ENCODE measurements around the gene SULT1C4. TPM values are rescaled to one million over a fixed set of nuclear protein-coding genes. Genes with fewer than 3 reads are reported as not detected.

SULT1C4 gene
- total RNA-seq, 1 experiment from 2014 or later, result not detected

GRCh38 chr2:108417254-108417653 is 39.5 kb downstream of the SULT1C4 start:
- peak; percentile 62 for TF ChIP-seq CTCF (IDR thresholded peaks at IDR 0.05)
- no peak for TF ChIP-seq TCF7L2 (IDR thresholded peaks at IDR 0.05; ENCODE audit: low read depth, low read length)
- no TSS peak for BruUV-seq (replicated peaks)
- H3K27ac ChIP-seq (ENCODE audit: low read length), result no peak overlapping the region
- H3K9me3 ChIP-seq (ENCODE audit: control insufficient read depth, insufficient read depth, low read depth, low read length), result no peaks in the 10 kb centered on the region
- ChIA-PET CTCF (no interaction called here), POLR2A (no interaction called here)
- no peaks in the 10 kb centered on the region for H3K27me3 ChIP-seq (ENCODE audit: control insufficient read depth, insufficient read depth, low read length)
- DNase-seq (ENCODE audit: low read depth, low spot score), result no peak
- no peak overlapping the region for H3K4me3 ChIP-seq (ENCODE audit: low read depth in 2 of 2, low read length in 2 of 2)
- in situ Hi-C loops (cut with HindIII; ENCODE audit: low pct_unique_long_range_greater_than_20kb, low sequenced_read_pairs), result no loop called here
- H3K4me1 ChIP-seq (ENCODE audit: control insufficient read depth, insufficient read depth, low read length), result no peaks in the 10 kb centered on the region
- intact Hi-C loops (cut with micrococcal nuclease; ENCODE audit: unreplicated experiment), result no loop called here
- no peaks in the 10 kb centered on the region for H3K36me3 ChIP-seq (ENCODE audit: control insufficient read depth, insufficient read depth, low read length)
- ATAC-seq, result peak; percentile 82

GRCh38 chr2:108418416-108418815 is 40.7 kb downstream of the SULT1C4 start:
- H3K4me3 ChIP-seq (ENCODE audit: low read depth in 2 of 2, low read length in 2 of 2), result no peak overlapping the region
- no peaks in the 10 kb centered on the region for H3K36me3 ChIP-seq (ENCODE audit: control insufficient read depth, insufficient read depth, low read length)
- ChIA-PET CTCF (no interaction called here), POLR2A (no interaction called here)
- ATAC-seq (no peak), DNase-seq (ENCODE audit: low read depth, low spot score) (no peak)
- no peaks in the 10 kb centered on the region for H3K4me1 ChIP-seq (ENCODE audit: control insufficient read depth, insufficient read depth, low read length)
- no TSS peak for BruUV-seq (replicated peaks)
- H3K27me3 ChIP-seq (ENCODE audit: control insufficient read depth, insufficient read depth, low read length), result no peaks in the 10 kb centered on the region
- H3K27ac ChIP-seq (ENCODE audit: low read length), result no peak overlapping the region
- in situ Hi-C loops (cut with HindIII; ENCODE audit: low pct_unique_long_range_greater_than_20kb, low sequenced_read_pairs) (no loop called here), intact Hi-C loops (cut with micrococcal nuclease; ENCODE audit: unreplicated experiment) (no loop called here)
- H3K9me3 ChIP-seq (ENCODE audit: control insufficient read depth, insufficient read depth, low read depth, low read length), result no peaks in the 10 kb centered on the region
- TF ChIP-seq REST (IDR thresholded peaks at IDR 0.05; ENCODE audit: insufficient read depth in 1 of 2, low read depth in 2 of 2, low read length in 1 of 2), result no peak
- no peak for TF ChIP-seq CTCF (IDR thresholded peaks at IDR 0.05)
- TF ChIP-seq TCF7L2 (IDR thresholded peaks at IDR 0.05; ENCODE audit: low read depth, low read length), result no peak
- TF ChIP-seq SIN3A (IDR thresholded peaks at IDR 0.05; ENCODE audit: borderline replicate concordance, insufficient read depth, low read depth, low read length), result no peak
- no peak for TF ChIP-seq POLR2AphosphoS5 (IDR thresholded peaks at IDR 0.05; ENCODE audit: low read depth, low read length)

- no peaks in the 10 kb centered on the region for H3K4me1 ChIP-seq (ENCODE audit: control insufficient read depth, insufficient read depth, low read length)
- no TSS peak for BruUV-seq (replicated peaks)
- no peak overlapping the region for H3K4me3 ChIP-seq (ENCODE audit: low read depth in 2 of 2, low read length in 2 of 2)
- H3K27me3 ChIP-seq (ENCODE audit: control insufficient read depth, insufficient read depth, low read length), result no peaks in the 10 kb centered on the region
- ChIA-PET CTCF (no interaction called here), POLR2A (no interaction called here)
- in situ Hi-C loops (cut with HindIII; ENCODE audit: low pct_unique_long_range_greater_than_20kb, low sequenced_read_pairs), result no loop called here
- H3K27ac ChIP-seq (ENCODE audit: low read length), result no peak overlapping the region
- intact Hi-C loops (cut with micrococcal nuclease; ENCODE audit: unreplicated experiment), result no loop called here
- no peak for DNase-seq (ENCODE audit: low read depth, low spot score)
- ATAC-seq, result no peak
- H3K36me3 ChIP-seq (ENCODE audit: control insufficient read depth, insufficient read depth, low read length), result no peaks in the 10 kb centered on the region
- no peaks in the 10 kb centered on the region for H3K9me3 ChIP-seq (ENCODE audit: control insufficient read depth, insufficient read depth, low read depth, low read length)
- TF ChIP-seq CTCF (IDR thresholded peaks at IDR 0.05) (no peak), REST (IDR thresholded peaks at IDR 0.05; ENCODE audit: insufficient read depth in 1 of 2, low read depth in 2 of 2, low read length in 1 of 2) (no peak), POLR2AphosphoS5 (IDR thresholded peaks at IDR 0.05; ENCODE audit: low read depth, low read length) (no peak), SIN3A (IDR thresholded peaks at IDR 0.05; ENCODE audit: borderline replicate concordance, insufficient read depth, low read depth, low read length) (no peak), TCF7L2 (IDR thresholded peaks at IDR 0.05; ENCODE audit: low read depth, low read length) (no peak)
Observed at GRCh38 chr2:108423067-108423466, 45.3 kb downstream of the SULT1C4 start.

Measured in Panc1 (cell line).